K562 (cell line): ENCODE results near the gene NECAP2. TPM values are rescaled to one million over a fixed set of nuclear protein-coding genes. Genes with fewer than 3 reads are reported as not detected.

Experiments used
- ATAC-seq: fragments of 200-7000 bp; cut with Tn5 transposase; 3 replicates; pipeline ENCODE4 v1.9.1; 2020; ENCODE audit warnings: moderate library complexity
- BruUV-seq: library from RNA; stranded (reverse); fragments of 400-500 nt; replicated peaks from 2 replicates; lab custom pipeline; 2021; lab: Mats Ljungman, UMichigan
- CTCF ChIA-PET: fragments of 300-600 bp; formaldehyde crosslinking; extraction: SDS; loops from one replicate; lab custom pipeline; 2021; ENCODE audit warnings: low intra/inter-chr PET ratio; lab: Yijun Ruan, JAX
- POLR2A ChIA-PET: fragments of 300-600, 350-650 bp; sonication (Branson Sonifier 250); formaldehyde crosslinking; extraction: SDS; loops from one replicate; lab custom pipeline; 2021; ENCODE audit warnings: antibody characterized with exemption, inconsistent platforms; lab: Yijun Ruan, JAX
- DNase-seq, 4 experiments: peaks; one replicate each; pipeline versions ENCODE4 v3.0.0 to v3.0.0-alpha.2; 2011 to 2018; ENCODE audit warnings: low spot score in 3 of 4, mixed read lengths in 3 of 4; ENCODE audit errors: extremely low read depth in 1 of 4
- FAIRE-seq: peaks from 2 replicates; lab custom pipeline; 2011; peaks lifted over from hg19 to GRCh38; lab: Jason Lieb, UNC
- H2AFZ ChIP-seq: 2 replicates; pipeline ENCODE4 v1.6.0; 2011; ENCODE audit warnings: low read depth, low read length, control low read depth, inconsistent platforms
- H3K27ac ChIP-seq: fragments of 200-600 bp; 3 replicates; pipeline ENCODE4 v1.8.0; 2011; ENCODE audit warnings: low read depth, mild to moderate bottlenecking, control low read depth, inconsistent platforms, low read length, moderate library complexity, mixed read lengths; ENCODE audit errors: extremely low read depth
- H3K27me3 ChIP-seq, 2 experiments: fragments of 300-600 bp in 1 of 2; 2 replicates in 1 of 2; 3 replicates in 1 of 2; pipeline versions ENCODE4 v1.6.0 to v1.8.0; 2011; ENCODE audit warnings: inconsistent platforms in 2 of 2, low read length in 2 of 2, mild to moderate bottlenecking in 1 of 2, mixed read lengths in 1 of 2, moderate library complexity in 1 of 2; ENCODE audit not compliant: control insufficient read depth in 2 of 2, insufficient read depth in 2 of 2
- H3K36me3 ChIP-seq: fragments of 300-600 bp; 3 replicates; pipeline ENCODE4 v1.8.0; 2011; ENCODE audit warnings: mild to moderate bottlenecking, low read length, inconsistent platforms; ENCODE audit not compliant: control insufficient read depth, insufficient read depth
- H3K4me1 ChIP-seq, 2 experiments: fragments of 200-600 bp in 1 of 2; replicated peaks in 1 of 2; 2 replicates in 1 of 2; 3 replicates in 1 of 2; pipeline versions ENCODE4 v1.5.1 to v1.8.0; 2011; ENCODE audit warnings: inconsistent platforms in 2 of 2, low read length in 2 of 2, mild to moderate bottlenecking in 1 of 2, mixed read lengths in 1 of 2, moderate library complexity in 1 of 2; ENCODE audit not compliant: control insufficient read depth in 2 of 2, insufficient read depth in 2 of 2
- H3K4me2 ChIP-seq: 2 replicates; pipeline ENCODE4 v1.6.1; 2011; ENCODE audit warnings: low read length, control low read depth, inconsistent platforms, mixed read lengths; ENCODE audit not compliant: insufficient read depth
- H3K4me3 ChIP-seq: fragments of 200-600 bp; sonication (generic), shearing (Covaris generic); 2 replicates; pipeline ENCODE4 v1.5.1; 2016; ENCODE audit warnings: control low read depth, inconsistent platforms
- H3K79me2 ChIP-seq: fragments of 200-600 bp; 3 replicates; pipeline ENCODE4 v1.8.0; 2011; ENCODE audit warnings: low read length, inconsistent platforms; ENCODE audit not compliant: control insufficient read depth, insufficient read depth
- H3K9ac ChIP-seq, 2 experiments: 2 replicates each; pipeline versions ENCODE4 v1.6.0 to v1.6.1; 2011; ENCODE audit warnings: low read depth in 2 of 2, low read length in 2 of 2, control low read depth in 1 of 2, inconsistent platforms in 1 of 2, mild to moderate bottlenecking in 1 of 2, mixed read lengths in 1 of 2; ENCODE audit not compliant: insufficient read depth in 1 of 2
- H3K9me1 ChIP-seq: one replicate; pipeline ENCODE4 v1.6.0; 2011; ENCODE audit warnings: inconsistent platforms, mild to moderate bottlenecking, low read length, moderate library complexity; ENCODE audit not compliant: control insufficient read depth, insufficient read depth
- H3K9me3 ChIP-seq: replicated peaks from 2 replicates; pipeline ENCODE4 v1.5.1; 2011; ENCODE audit warnings: low read depth, low read length, inconsistent platforms; ENCODE audit not compliant: control insufficient read depth, insufficient read depth
- H4K20me1 ChIP-seq: replicated peaks from 2 replicates; pipeline ENCODE4 v1.6.1; 2011; ENCODE audit warnings: low read length, inconsistent platforms, mixed read lengths; ENCODE audit not compliant: control insufficient read depth, insufficient read depth
- ARNT ChIP-seq, 2 experiments: fragments of 450-650 bp; IDR thresholded peaks; 2 replicates each; pipeline ENCODE4 v1.6.1; 2016; ENCODE audit warnings: mild to moderate bottlenecking in 1 of 2
- CBX3 ChIP-seq, 2 experiments: IDR thresholded peaks; 1 replicate in 1 of 2; 2 replicates in 1 of 2; pipeline ENCODE4 v1.6.1; 2012; ENCODE audit warnings: inconsistent platforms in 2 of 2, low read length in 2 of 2, borderline replicate concordance in 1 of 2, control low read depth in 1 of 2
- DACH1 ChIP-seq: fragments of 450-650 bp; IDR thresholded peaks from 2 replicates; pipeline ENCODE4 v1.6.1; 2018; ENCODE audit not compliant: partially characterized antibody
- DEAF1 ChIP-seq: fragments of 450-650 bp; formaldehyde crosslinking; IDR thresholded peaks from 2 replicates; pipeline ENCODE4 v1.4.0; 2020; ENCODE audit warnings: mild to moderate bottlenecking, moderate library complexity
- GTF2E2 ChIP-seq: fragments of 200-800 bp; sonication (Bioruptor generic); IDR thresholded peaks from 2 replicates; pipeline ENCODE4 v1.6.1; 2016; ENCODE audit warnings: missing genetic modification characterization, missing compliant biosample characterization
- HCFC1 ChIP-seq: IDR thresholded peaks from 2 replicates; pipeline ENCODE4 v1.6.1; 2012; ENCODE audit warnings: low read depth, low read length, improper control_type of control experiment
- HMGN3 ChIP-seq: IDR thresholded peaks from 2 replicates; pipeline ENCODE4 v1.6.1; 2011; ENCODE audit warnings: borderline replicate concordance, low read depth, mild to moderate bottlenecking, mixed read lengths, low read length; ENCODE audit not compliant: insufficient read length; ENCODE audit errors: extremely low read depth
- KDM4B ChIP-seq, 2 experiments: fragments of 450-650 bp in 1 of 2; sonication (generic) in 1 of 2; IDR thresholded peaks; 2 replicates each; pipeline ENCODE4 v1.6.1; 2016 to 2017; ENCODE audit warnings: borderline replicate concordance in 2 of 2, antibody characterized with exemption in 1 of 2, low read depth in 1 of 2, mild to moderate bottlenecking in 1 of 2
- MAZ ChIP-seq, 2 experiments: fragments of 450-650 bp in 1 of 2; sonication (generic) in 1 of 2; formaldehyde crosslinking; IDR thresholded peaks in 1 of 2; conservative IDR thresholded peaks in 1 of 2; 2 replicates each; pipeline versions ENCODE4 v1.4.0 to v1.5.0; 2020; ENCODE audit warnings: mild to moderate bottlenecking in 1 of 2, missing genetic modification reagents in 1 of 2
- MNT ChIP-seq, 2 experiments: fragments of 450-650 bp; conservative IDR thresholded peaks; 2 replicates each; pipeline ENCODE4 v1.6.1; 2017; ENCODE audit warnings: mild to moderate bottlenecking in 2 of 2, moderate library complexity in 2 of 2
- MXD1 ChIP-seq: fragments of 250-450 bp; sonication (Bioruptor Pico); IDR thresholded peaks from 2 replicates; pipeline ENCODE4 v1.8.0; 2021; ENCODE audit warnings: borderline replicate concordance, mild to moderate bottlenecking, moderate library complexity; ENCODE audit not compliant: poor library complexity, severe bottlenecking
- NFRKB ChIP-seq: fragments of 450-650 bp; IDR thresholded peaks from 2 replicates; pipeline ENCODE4 v1.6.1; 2016; ENCODE audit warnings: low read depth
- TRIM28 ChIP-seq: fragments of 450-650 bp; IDR thresholded peaks from 2 replicates; pipeline ENCODE4 v1.6.1; 2017
- ZC3H8 ChIP-seq: fragments of 450-650 bp; IDR thresholded peaks from 2 replicates; pipeline ENCODE4 v1.6.1; 2017
- ZNF212 ChIP-seq: fragments of 450-650 bp; formaldehyde crosslinking; IDR thresholded peaks from 2 replicates; pipeline ENCODE4 v1.4.0; 2020; ENCODE audit warnings: mild to moderate bottlenecking
- ZNF354B ChIP-seq: fragments of 250-450 bp; sonication (Bioruptor Pico); IDR thresholded peaks from 2 replicates; pipeline ENCODE4 v1.4.0; 2020
- ZNF384 ChIP-seq: IDR thresholded peaks from 2 replicates; pipeline ENCODE4 v1.6.1; 2012; ENCODE audit warnings: low read depth, low read length, improper control_type of control experiment
- WGBS: fragments of 100-300 bp; shearing (Covaris generic); methylation state at CpG from one replicate; pipeline ENCODE4 v1.1.6; 2016; ENCODE audit warnings: low coverage, mixed read lengths; ENCODE audit not compliant: insufficient coverage; ENCODE audit errors: missing lambda C conversion rate; 5-methylcytosine and 5-hydroxymethylcytosine counted together
- in situ Hi-C: fragments of 300-500 bp; cut with MboI; formaldehyde crosslinking; loops from 4 replicates; pipeline ENCODE4 v1.15.0; 2018; ENCODE audit warnings: inconsistent platforms, mixed read lengths
- intact Hi-C: fragments of 100-400 bp; cut with micrococcal nuclease; formaldehyde crosslinking; loops from 2 replicates; pipeline ENCODE4 v1.14.2; 2022
- polyA plus RNA-seq, 8 experiments: library from polyadenylated mRNA; depleted of rRNA in 4 of 8; stranded (reverse) in 5 of 8; unstranded in 3 of 8; fragments of >200 nt; fragmentation: Nextera tagmentation in 2 of 8; fragmentation: Illumina TruSeq in 1 of 8; extraction: Ambion mirVana in 2 of 8; extraction: Trizol in 1 of 8; gene quantifications; 2 replicates each; pipeline versions ENCODE4 v1.2.1 to v1.2.3, GENCODE V29; 2011 to 2014; ENCODE audit warnings: inconsistent platforms in 1 of 8, missing spikeins in 1 of 8
- total RNA-seq, 7 experiments: library from RNA; depleted of rRNA in 6 of 7; stranded (reverse); fragments of >200 nt in 6 of 7; fragmentation: Illumina TruSeq in 2 of 7; extraction: Trizol in 2 of 7; gene quantifications; 2 replicates each; pipeline versions ENCODE4 v1.2.1 to v1.2.3, GENCODE V29; 2011 to 2021; ENCODE audit warnings: low replicate concordance in 1 of 7

NECAP2 gene
- total and polyA plus RNA-seq, 9 of the 15 experiments (the other 6 are each of a cell fraction or from before 2014, with no cell fraction given), result 22.7 to 107 (median 79.2) TPM

GRCh38 chr1:16447641-16448040, 7.1 kb downstream of the NECAP2 start:
- H3K79me2 ChIP-seq, result peaks cover 30% of the 10 kb centered on the region
- no peaks in the 10 kb centered on the region for H3K9me3 ChIP-seq
- FAIRE-seq (no peak), ATAC-seq (no peak), DNase-seq (no peak)
- no peak overlapping the region for H3K4me3 ChIP-seq
- H3K9me1 ChIP-seq, result peaks cover 3% of the 10 kb centered on the region
- no TSS peak for BruUV-seq
- POLR2A ChIA-PET, result interaction anchor here (1.1 kb wide), 1 partner anchor 22 kb away, joined by 4 read pairs; no protein-coding TSS in a partner anchor
- in situ Hi-C loops (loop anchor here (25.0 kb wide), 1 partner anchor 415 kb away; no protein-coding TSS in a partner anchor), intact Hi-C loops (no loop called here)
- 0 out of 2 replicates have a peak, but pooled peaks cover 3% of the 10 kb centered on the region for H4K20me1 ChIP-seq
- TF ChIP-seq MNT (conservative IDR thresholded peaks at IDR 0.05), result no peak
- TF ChIP-seq DEAF1, result no peak
- no peak for TF ChIP-seq TRIM28
- TF ChIP-seq MXD1 (CRISPR knock-in tag), result no peak
- TF ChIP-seq ZC3H8, result no peak
- no peak for TF ChIP-seq ARNT (IDR thresholded peaks at IDR 0.05)
- no peak for TF ChIP-seq KDM4B (IDR thresholded peaks at IDR 0.05; ENCODE audit: borderline replicate concordance in 2 of 2, low read depth in 1 of 2)
- no peak for TF ChIP-seq ZNF384
- TF ChIP-seq MAZ (CRISPR knock-in tag; conservative IDR thresholded peaks at IDR 0.05 in 1 of 2, IDR thresholded peaks at IDR 0.05 in 1 of 2), result no peak
- TF ChIP-seq HMGN3, result no peak
- no peak for TF ChIP-seq DACH1
- no peak for TF ChIP-seq NFRKB
- no peak for TF ChIP-seq ZNF212
- TF ChIP-seq GTF2E2, result no peak
- TF ChIP-seq CBX3 (IDR thresholded peaks at IDR 0.05; ENCODE audit: borderline replicate concordance in 1 of 2, low read length in 2 of 2), result no peak
- no peak for TF ChIP-seq HCFC1
- no peak for TF ChIP-seq ZNF354B (CRISPR knock-in tag)
- WGBS, result 95% methylated on average over 7 of the region's 9 CpGs
- H3K4me2 ChIP-seq, result no peak overlapping the region
- CTCF ChIA-PET, result no interaction called here
- H3K4me1 ChIP-seq, result peaks cover 21 to 26% of the 10 kb centered on the region in 2 experiments
- no peaks in the 10 kb centered on the region for H3K27me3 ChIP-seq
- no peak overlapping the region for H2AFZ ChIP-seq
- H3K27ac ChIP-seq, result no peak overlapping the region
- H3K9ac ChIP-seq, result no peak overlapping the region
- peaks cover 95% of the 10 kb centered on the region for H3K36me3 ChIP-seq
